Erythroblast (primary cell): ENCODE data around the gene EPB41L2.

Experiments
- GATA1 ChIP-seq: IDR thresholded peaks from 2 replicates; pipeline ENCODE4 v1.6.1; 2011; ENCODE audit warnings: low read depth, mild to moderate bottlenecking, control low read depth, low read length, moderate library complexity
- POLR2A ChIP-seq: IDR thresholded peaks from 2 replicates; pipeline ENCODE4 v1.6.1; 2011; ENCODE audit warnings: mild to moderate bottlenecking, low read length

- TF ChIP-seq GATA1 (no peak), POLR2A (no peak)
Measured at GRCh38 chr6:130815200-130816071, 247.6 kb downstream of the EPB41L2 start.
